Measurements from ENCODE around the gene LIAS.
A peak's percentile ranks its signal among the peaks of the same experiment; 100 is the strongest.

Gene LIAS

DNA sequence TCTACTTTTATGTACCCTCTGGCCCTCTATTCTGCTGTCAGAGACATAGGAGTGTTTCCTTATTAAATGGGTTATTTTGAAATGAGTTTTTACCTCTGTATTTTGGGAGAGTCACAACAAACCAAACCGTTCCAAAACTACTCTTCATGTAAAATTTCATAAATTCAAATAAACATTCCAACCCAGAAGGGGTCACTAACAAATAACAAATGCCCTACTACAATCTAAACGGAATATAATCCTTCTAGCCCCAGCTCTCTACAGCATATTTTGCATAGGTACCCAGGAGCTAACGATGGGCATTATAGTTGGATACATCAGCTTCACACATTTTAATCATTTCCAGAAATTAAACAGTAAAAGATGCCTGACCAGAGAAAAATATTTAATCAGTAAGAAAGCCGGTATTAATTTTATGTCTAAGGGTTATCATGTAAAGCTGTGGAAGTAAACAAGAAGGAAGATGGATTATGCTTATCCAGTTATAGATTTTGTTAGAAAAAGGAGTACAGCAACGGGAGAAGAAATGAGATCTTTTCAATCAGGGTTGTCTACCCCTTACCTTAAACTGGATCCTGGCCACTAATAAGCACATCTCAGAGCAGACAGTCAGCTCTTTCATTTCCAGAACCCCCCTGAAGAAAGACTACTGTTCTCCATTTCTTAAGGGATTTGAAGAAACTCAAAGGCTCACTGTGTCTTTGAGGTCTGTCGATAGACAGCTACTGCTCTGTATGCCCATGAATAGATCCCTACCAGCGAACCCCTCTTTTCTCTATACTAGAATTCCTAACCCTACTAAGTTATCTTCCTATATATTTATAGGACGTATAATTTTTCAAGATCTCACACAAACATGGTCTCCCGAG lies 67.2 kb downstream of the LIAS start:
- TF ChIP-seq, protein P1, sequence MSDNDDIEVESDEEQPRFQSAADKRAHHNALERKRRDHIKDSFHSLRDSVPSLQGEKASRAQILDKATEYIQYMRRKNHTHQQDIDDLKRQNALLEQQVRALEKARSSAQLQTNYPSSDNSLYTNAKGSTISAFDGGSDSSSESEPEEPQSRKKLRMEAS (IDR thresholded peaks at IDR 0.05): no peak
- TF ChIP-seq, protein P2, sequence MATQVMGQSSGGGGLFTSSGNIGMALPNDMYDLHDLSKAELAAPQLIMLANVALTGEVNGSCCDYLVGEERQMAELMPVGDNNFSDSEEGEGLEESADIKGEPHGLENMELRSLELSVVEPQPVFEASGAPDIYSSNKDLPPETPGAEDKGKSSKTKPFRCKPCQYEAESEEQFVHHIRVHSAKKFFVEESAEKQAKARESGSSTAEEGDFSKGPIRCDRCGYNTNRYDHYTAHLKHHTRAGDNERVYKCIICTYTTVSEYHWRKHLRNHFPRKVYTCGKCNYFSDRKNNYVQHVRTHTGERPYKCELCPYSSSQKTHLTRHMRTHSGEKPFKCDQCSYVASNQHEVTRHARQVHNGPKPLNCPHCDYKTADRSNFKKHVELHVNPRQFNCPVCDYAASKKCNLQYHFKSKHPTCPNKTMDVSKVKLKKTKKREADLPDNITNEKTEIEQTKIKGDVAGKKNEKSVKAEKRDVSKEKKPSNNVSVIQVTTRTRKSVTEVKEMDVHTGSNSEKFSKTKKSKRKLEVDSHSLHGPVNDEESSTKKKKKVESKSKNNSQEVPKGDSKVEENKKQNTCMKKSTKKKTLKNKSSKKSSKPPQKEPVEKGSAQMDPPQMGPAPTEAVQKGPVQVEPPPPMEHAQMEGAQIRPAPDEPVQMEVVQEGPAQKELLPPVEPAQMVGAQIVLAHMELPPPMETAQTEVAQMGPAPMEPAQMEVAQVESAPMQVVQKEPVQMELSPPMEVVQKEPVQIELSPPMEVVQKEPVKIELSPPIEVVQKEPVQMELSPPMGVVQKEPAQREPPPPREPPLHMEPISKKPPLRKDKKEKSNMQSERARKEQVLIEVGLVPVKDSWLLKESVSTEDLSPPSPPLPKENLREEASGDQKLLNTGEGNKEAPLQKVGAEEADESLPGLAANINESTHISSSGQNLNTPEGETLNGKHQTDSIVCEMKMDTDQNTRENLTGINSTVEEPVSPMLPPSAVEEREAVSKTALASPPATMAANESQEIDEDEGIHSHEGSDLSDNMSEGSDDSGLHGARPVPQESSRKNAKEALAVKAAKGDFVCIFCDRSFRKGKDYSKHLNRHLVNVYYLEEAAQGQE (IDR thresholded peaks at IDR 0.05; ENCODE audit: low read depth): no peak
- TF ChIP-seq TCF12 (IDR thresholded peaks at IDR 0.05; ENCODE audit: low read depth) (no peak), CREB1 (IDR thresholded peaks at IDR 0.05; ENCODE audit: low read depth) (no peak), TEAD4 (IDR thresholded peaks at IDR 0.05) (no peak), YY1 (IDR thresholded peaks at IDR 0.05; ENCODE audit: low read depth) (no peak), RAD21 (IDR thresholded peaks at IDR 0.05; ENCODE audit: low read depth) (no peak), NFIC (IDR thresholded peaks at IDR 0.05) (no peak), EP300 (IDR thresholded peaks at IDR 0.05; ENCODE audit: borderline replicate concordance) (no peak), CEBPB (IDR thresholded peaks at IDR 0.05) (no peak), EGR1 (IDR thresholded peaks at IDR 0.05) (no peak)
- TF ChIP-seq, protein P3, sequence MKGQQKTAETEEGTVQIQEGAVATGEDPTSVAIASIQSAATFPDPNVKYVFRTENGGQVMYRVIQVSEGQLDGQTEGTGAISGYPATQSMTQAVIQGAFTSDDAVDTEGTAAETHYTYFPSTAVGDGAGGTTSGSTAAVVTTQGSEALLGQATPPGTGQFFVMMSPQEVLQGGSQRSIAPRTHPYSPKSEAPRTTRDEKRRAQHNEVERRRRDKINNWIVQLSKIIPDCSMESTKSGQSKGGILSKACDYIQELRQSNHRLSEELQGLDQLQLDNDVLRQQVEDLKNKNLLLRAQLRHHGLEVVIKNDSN (IDR thresholded peaks at IDR 0.05): no peak

DNA sequence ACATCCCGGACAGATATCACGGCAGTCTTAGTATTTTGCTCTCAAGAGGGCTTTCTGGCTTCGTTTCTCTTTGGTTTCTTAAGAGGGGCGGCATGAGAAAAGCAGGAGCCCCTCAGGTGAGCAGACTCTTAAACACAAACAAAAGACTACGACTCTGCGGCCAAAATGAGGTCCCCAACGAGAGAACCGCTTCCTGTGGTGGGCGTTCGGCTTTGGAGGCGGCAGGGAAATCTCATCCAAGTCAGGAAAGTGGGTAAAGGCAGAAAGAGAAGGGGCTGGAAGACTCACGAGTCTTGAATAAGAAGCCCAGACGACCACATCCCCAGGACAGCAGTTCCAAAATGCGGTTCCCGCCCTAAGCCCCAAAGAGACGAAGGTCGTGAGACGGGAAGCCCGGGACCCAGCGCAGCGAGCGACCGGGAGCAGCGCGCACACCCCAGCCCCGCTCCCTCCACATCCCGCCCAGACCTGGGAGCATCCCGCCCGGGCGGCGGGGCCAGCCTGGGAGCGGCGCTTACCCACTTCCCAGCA lies 68.0 kb downstream of the LIAS start:
- no peak for TF ChIP-seq TEAD4 (IDR thresholded peaks at IDR 0.05)
- TF ChIP-seq CREB1 (IDR thresholded peaks at IDR 0.05; ENCODE audit: low read depth): no peak
- TF ChIP-seq CEBPB (IDR thresholded peaks at IDR 0.05): no peak
- no peak for TF ChIP-seq FOXM1 (IDR thresholded peaks at IDR 0.05; ENCODE audit: borderline replicate concordance, low read depth)
- TF ChIP-seq, protein P2 (IDR thresholded peaks at IDR 0.05; ENCODE audit: low read depth): no peak; the same call in 1 of the 2 replicates
- TF ChIP-seq EP300 (IDR thresholded peaks at IDR 0.05; ENCODE audit: borderline replicate concordance): no peak
- TF ChIP-seq EGR1 (IDR thresholded peaks at IDR 0.05): no peak
- TF ChIP-seq, protein P3 (IDR thresholded peaks at IDR 0.05): no peak
- TF ChIP-seq RAD21 (IDR thresholded peaks at IDR 0.05; ENCODE audit: low read depth): no peak
- no peak for TF ChIP-seq NFIC (IDR thresholded peaks at IDR 0.05)
- TF ChIP-seq YY1 (IDR thresholded peaks at IDR 0.05; ENCODE audit: low read depth): no peak
- no peak for TF ChIP-seq TCF12 (IDR thresholded peaks at IDR 0.05; ENCODE audit: low read depth)
- TF ChIP-seq TAF1 (IDR thresholded peaks at IDR 0.05; ENCODE audit: low read depth): no peak
- TF ChIP-seq, protein P1 (IDR thresholded peaks at IDR 0.05): no peak
- no peak; the same call in 1 of the 2 replicates for TF ChIP-seq ZBTB7A (IDR thresholded peaks at IDR 0.05; ENCODE audit: low read depth)

DNA sequence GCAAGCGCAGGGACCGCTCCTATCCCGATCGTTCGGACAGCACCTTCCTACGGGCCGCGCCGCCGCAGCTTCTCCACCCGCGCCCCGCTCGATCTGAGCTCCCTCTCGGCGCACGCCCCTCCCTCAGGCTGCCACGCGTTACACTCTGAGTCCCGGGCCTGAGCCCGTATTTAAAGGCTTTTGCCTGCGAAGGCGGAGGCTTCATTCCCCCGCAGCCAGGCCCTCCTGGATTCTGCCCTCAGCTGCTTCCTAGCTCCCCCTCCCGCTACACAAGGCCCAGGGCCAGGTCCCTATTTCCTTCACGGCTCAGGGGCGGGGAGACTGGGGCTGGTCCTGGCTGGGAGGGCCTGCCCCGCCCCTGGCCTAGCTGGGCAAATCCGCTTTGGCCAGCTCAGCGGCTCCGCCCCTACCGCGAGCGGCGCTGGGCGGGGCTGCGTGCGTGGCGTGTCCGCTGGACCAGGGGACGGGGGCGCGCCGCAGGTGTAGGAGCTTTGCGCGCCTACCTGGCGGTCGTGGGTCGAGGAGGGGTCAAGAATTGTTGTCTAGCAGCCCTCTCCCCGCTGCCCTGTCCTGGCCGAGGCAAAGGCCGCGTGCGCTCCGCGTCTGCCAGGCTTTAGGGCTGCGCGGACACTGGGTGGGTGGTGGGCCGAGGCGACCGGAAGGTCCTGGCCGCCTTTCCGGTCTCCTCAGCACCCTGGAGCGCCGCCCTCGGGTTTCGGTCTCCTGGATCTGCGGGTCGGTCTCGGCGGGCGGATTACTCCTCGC lies 68.6 kb downstream of the LIAS start, which contains the start of gene UGDH:
TSS of gene UGDH (minus strand) at position 144 of the 765 bp plus-strand sequence. CDS start 5,927 bp downstream, outside the sequence.
- TF ChIP-seq TEAD4 (IDR thresholded peaks at IDR 0.05): no peak; the same call in 1 of the 2 replicates
- TF ChIP-seq YY1 (IDR thresholded peaks at IDR 0.05; ENCODE audit: low read depth): peak; percentile 30; the same call in 1 of the 2 replicates
- peak; percentile 81 for TF ChIP-seq ZBTB7A (IDR thresholded peaks at IDR 0.05; ENCODE audit: low read depth)
- TF ChIP-seq, protein P2 (IDR thresholded peaks at IDR 0.05; ENCODE audit: low read depth): 0 out of 2 replicates have a peak, but pooled peaks have one; percentile 39
- TF ChIP-seq, protein P3 (IDR thresholded peaks at IDR 0.05): no peak
- TF ChIP-seq EGR1 (IDR thresholded peaks at IDR 0.05): peak; percentile 63; the same call in 1 of the 2 replicates
- 0 out of 2 replicates have a peak, but pooled peaks have one; percentile 36 for TF ChIP-seq EP300 (IDR thresholded peaks at IDR 0.05; ENCODE audit: borderline replicate concordance)
- TF ChIP-seq, protein P1 (IDR thresholded peaks at IDR 0.05): peak; percentile 75
- no peak for TF ChIP-seq CEBPB (IDR thresholded peaks at IDR 0.05)
- peak; percentile 87 for TF ChIP-seq TAF1 (IDR thresholded peaks at IDR 0.05; ENCODE audit: low read depth)
- TF ChIP-seq TCF12 (IDR thresholded peaks at IDR 0.05; ENCODE audit: low read depth): peak; percentile 35; the same call in 1 of the 2 replicates
- peak; percentile 69; the same call in 1 of the 2 replicates for TF ChIP-seq CREB1 (IDR thresholded peaks at IDR 0.05; ENCODE audit: low read depth)
- TF ChIP-seq NFIC (IDR thresholded peaks at IDR 0.05): peak; percentile 41; the same call in 1 of the 2 replicates

All from Ishikawa (cell line).